Stimulated activated CD8-positive, alpha-beta memory T cell treated with anti-CD3 and anti-CD28 coated beads, Interleukin-15, amount 100 ng/mL, for 24 hours (primary cell): ENCODE data around the gene PRR20G.

Source experiments
- DNase-seq: peaks from one replicate; pipeline ENCODE4 v3.0.0-alpha.2; 2020; ENCODE audit warnings: low read depth

PRR20G gene

GRCh38 chr3:127263586-127264231 is 24.1 kb downstream of the PRR20G start:
- no peak for DNase-seq

- no peak for DNase-seq
These were observed 24.8 kb downstream of the PRR20G start for GRCh38 chr3:127263037-127263436.

- DNase-seq: no peak
These were observed 25.3 kb downstream of the PRR20G start for GRCh38 chr3:127262533-127262932.

GRCh38 chr3:127261925-127262324 is 25.9 kb downstream of the PRR20G start:
- no peak for DNase-seq

- DNase-seq: no peak
These were observed 26.9 kb downstream of the PRR20G start for GRCh38 chr3:127260826-127261555.

- DNase-seq: no peak
These were observed 27.4 kb downstream of the PRR20G start for GRCh38 chr3:127260416-127260815.

GRCh38 chr3:127259882-127260281 is 28.0 kb downstream of the PRR20G start:
- DNase-seq: no peak

GRCh38 chr3:127258733-127259132 is 29.1 kb downstream of the PRR20G start:
- DNase-seq: no peak

- DNase-seq: no peak
These were observed 30.5 kb downstream of the PRR20G start for GRCh38 chr3:127257351-127257750.

GRCh38 chr3:127256733-127257271 is 31.0 kb downstream of the PRR20G start:
- DNase-seq: no peak

- no peak for DNase-seq
These were observed 31.7 kb downstream of the PRR20G start for GRCh38 chr3:127256138-127256537.

GRCh38 chr3:127255516-127255915 is 32.3 kb downstream of the PRR20G start:
- no peak for DNase-seq

- no peak for DNase-seq
These were observed 33.1 kb downstream of the PRR20G start for GRCh38 chr3:127254730-127255129.

- DNase-seq: no peak
These were observed 33.7 kb downstream of the PRR20G start for GRCh38 chr3:127254033-127254644.

GRCh38 chr3:127253491-127253890 is 34.4 kb downstream of the PRR20G start:
- DNase-seq: no peak

GRCh38 chr3:127252446-127252845 is 35.4 kb downstream of the PRR20G start:
- no peak for DNase-seq

GRCh38 chr3:127250032-127250431 is 37.8 kb downstream of the PRR20G start:
- no peak for DNase-seq

GRCh38 chr3:127247292-127247691 is 40.6 kb downstream of the PRR20G start:
- no peak for DNase-seq

GRCh38 chr3:127238602-127239001 is 49.2 kb downstream of the PRR20G start:
- no peak for DNase-seq

GRCh38 chr3:127237835-127238234 is 50.0 kb downstream of the PRR20G start:
- no peak for DNase-seq

- DNase-seq: no peak
These were observed 52.1 kb downstream of the PRR20G start for GRCh38 chr3:127235706-127236105.

- DNase-seq: no peak
These were observed 53.1 kb downstream of the PRR20G start for GRCh38 chr3:127234778-127235177.
